Nephron progenitor cell (in vitro differentiated cells): ENCODE results near the gene FAM118A.

Experiments
- DNase-seq: peaks from one replicate; pipeline ENCODE4 v3.0.0; 2021
- H3K27ac Mint-ChIP-seq: 2 replicates; pipeline ENCODE4 v1.8.0; 2021; ENCODE audit warnings: mild to moderate bottlenecking, moderate library complexity, mixed read lengths
- H3K27me3 Mint-ChIP-seq: 2 replicates; pipeline ENCODE4 v1.8.0; 2021; ENCODE audit warnings: mild to moderate bottlenecking, low read depth, mixed read lengths; ENCODE audit not compliant: poor library complexity
- H3K36me3 Mint-ChIP-seq: 2 replicates; pipeline ENCODE4 v1.8.0; 2021; ENCODE audit warnings: low read depth, mixed read lengths
- H3K4me1 Mint-ChIP-seq: 2 replicates; pipeline ENCODE4 v1.8.0; 2021; ENCODE audit warnings: mixed read lengths
- H3K4me3 Mint-ChIP-seq: 2 replicates; pipeline ENCODE4 v1.8.0; 2021; ENCODE audit warnings: mild to moderate bottlenecking, moderate library complexity, mixed read lengths
- H3K9me3 Mint-ChIP-seq: 2 replicates; pipeline ENCODE4 v1.8.0; 2021; ENCODE audit warnings: mild to moderate bottlenecking, moderate library complexity, mixed read lengths
- TF ChIP-seq, protein P1 (sequence below): fragments of 200-600 bp; sonication (generic); IDR thresholded peaks from 2 replicates; pipeline ENCODE4 v1.5.0; 2021; ENCODE audit warnings: antibody characterized with exemption

Gene FAM118A

GRCh38 chr22:45305456-45306075, 4.2 kb upstream of the FAM118A start:
- TF ChIP-seq, protein P1, sequence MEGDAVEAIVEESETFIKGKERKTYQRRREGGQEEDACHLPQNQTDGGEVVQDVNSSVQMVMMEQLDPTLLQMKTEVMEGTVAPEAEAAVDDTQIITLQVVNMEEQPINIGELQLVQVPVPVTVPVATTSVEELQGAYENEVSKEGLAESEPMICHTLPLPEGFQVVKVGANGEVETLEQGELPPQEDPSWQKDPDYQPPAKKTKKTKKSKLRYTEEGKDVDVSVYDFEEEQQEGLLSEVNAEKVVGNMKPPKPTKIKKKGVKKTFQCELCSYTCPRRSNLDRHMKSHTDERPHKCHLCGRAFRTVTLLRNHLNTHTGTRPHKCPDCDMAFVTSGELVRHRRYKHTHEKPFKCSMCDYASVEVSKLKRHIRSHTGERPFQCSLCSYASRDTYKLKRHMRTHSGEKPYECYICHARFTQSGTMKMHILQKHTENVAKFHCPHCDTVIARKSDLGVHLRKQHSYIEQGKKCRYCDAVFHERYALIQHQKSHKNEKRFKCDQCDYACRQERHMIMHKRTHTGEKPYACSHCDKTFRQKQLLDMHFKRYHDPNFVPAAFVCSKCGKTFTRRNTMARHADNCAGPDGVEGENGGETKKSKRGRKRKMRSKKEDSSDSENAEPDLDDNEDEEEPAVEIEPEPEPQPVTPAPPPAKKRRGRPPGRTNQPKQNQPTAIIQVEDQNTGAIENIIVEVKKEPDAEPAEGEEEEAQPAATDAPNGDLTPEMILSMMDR: no peak
- peaks cover 13% of the 10 kb centered on the region for H3K4me1 Mint-ChIP-seq
- no peaks in the 10 kb centered on the region for H3K9me3 Mint-ChIP-seq
- peaks cover 12% of the 10 kb centered on the region for H3K27me3 Mint-ChIP-seq
- H3K4me3 Mint-ChIP-seq: no peak overlapping the region
- DNase-seq: no peak
- H3K27ac Mint-ChIP-seq: no peak overlapping the region
- no peaks in the 10 kb centered on the region for H3K36me3 Mint-ChIP-seq

DNA sequence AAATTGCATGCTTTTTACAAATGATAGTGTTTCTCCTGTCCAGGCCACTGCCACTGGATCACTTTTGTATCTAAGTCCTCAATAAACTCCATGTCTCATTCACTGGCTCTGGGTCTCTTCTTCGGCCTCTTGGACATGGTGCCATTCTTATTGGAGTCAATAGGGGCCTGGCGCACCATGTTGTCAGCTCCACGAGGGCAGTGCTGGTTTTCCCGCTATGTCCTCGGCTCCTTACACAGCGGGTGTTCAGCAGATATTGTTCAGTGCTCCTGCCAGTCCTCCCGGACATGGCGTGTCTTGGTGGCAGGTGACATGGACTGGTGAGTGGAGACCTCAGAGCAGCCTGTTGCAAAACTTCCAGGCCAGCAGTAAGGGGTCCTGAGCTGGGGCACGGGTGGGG, 3.6 kb upstream of the FAM118A start:
- no peaks in the 10 kb centered on the region for H3K9me3 Mint-ChIP-seq

GRCh38 chr22:45308391-45308956, 1.3 kb upstream of the FAM118A start:
- Mint-ChIP-seq H3K27me3 (peaks cover 19% of the 10 kb centered on the region), H3K9me3 (no peaks in the 10 kb centered on the region), H3K27ac (peak overlapping the region; percentile 85), H3K4me1 (peaks cover 33% of the 10 kb centered on the region), H3K4me3 (peak overlapping the region; percentile 77), H3K36me3 (peaks cover 9% of the 10 kb centered on the region)
- DNase-seq: no peak
- TF ChIP-seq, protein P1: no peak

More for the DNA sequence above, 3.6 kb upstream of the FAM118A start:
- Mint-ChIP-seq H3K36me3 (no peaks in the 10 kb centered on the region), H3K4me1 (peaks cover 19% of the 10 kb centered on the region), H3K4me3 (no peak overlapping the region), H3K27ac (no peak overlapping the region), H3K27me3 (peaks cover 12% of the 10 kb centered on the region)
- DNase-seq: no peak
- TF ChIP-seq, protein P1: no peak

DNA sequence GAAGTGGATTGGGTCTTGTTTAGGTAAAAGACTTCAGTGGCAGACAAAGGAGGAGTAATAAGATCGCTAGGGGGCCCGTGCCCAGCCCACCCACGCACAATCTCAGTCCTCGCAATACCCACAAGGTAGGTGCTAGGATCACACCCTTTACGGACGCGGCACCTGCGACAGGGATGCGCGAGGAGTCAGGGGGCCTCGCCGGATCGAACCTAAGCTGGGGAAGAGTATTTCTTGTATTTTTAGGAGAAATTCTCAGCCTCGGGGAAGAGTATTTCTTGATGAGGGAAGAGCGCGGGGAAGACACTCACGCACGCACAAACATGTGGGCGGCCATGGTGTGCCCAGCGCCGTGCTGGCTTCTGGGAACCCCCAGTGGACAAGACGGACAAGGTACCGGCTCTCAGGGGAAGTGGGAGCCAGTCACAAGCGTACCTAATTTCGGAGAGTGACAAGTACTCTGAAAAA, 745 bp upstream of the FAM118A start:
- DNase-seq: peak; percentile 33
- Mint-ChIP-seq H3K27ac (peak overlapping the region; percentile 85), H3K27me3 (peaks cover 19% of the 10 kb centered on the region), H3K9me3 (no peaks in the 10 kb centered on the region), H3K36me3 (peaks cover 9% of the 10 kb centered on the region), H3K4me3 (peak overlapping the region; percentile 77), H3K4me1 (peaks cover 33% of the 10 kb centered on the region)
- TF ChIP-seq, protein P1: no peak

DNA sequence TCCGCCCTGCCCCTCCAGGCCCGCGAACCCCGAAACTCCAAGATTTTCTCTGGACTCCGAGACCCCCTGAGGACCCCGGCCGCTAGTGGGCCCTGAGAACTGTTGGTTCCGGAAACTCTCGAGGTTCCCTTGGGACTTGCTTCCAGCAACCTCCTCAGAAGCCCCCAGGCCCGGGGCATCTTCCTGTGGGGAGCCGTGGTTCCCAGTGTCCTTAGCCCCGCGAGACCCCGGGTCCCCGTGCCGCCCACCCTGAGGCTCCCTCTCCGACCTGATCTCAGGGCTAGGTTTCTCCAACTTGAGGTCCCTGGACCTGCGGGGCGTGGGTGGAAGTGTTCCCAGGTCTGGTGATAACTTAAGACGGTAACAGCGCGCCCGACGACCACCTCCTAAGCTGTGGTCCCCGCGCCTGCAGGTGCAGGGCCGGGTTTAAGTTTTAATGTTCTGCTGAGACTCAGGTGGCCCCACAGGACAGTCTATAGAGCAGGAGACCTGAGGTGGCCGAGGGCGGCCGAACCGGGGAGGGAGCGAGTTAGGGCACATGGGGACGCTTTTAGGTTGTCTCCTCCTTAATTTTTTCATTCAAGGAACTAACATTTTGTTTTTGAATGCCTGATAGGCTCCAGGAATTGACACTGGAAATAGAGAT, 720 bp downstream of the FAM118A start:
- peaks cover 33% of the 10 kb centered on the region for H3K4me1 Mint-ChIP-seq

More for the DNA sequence above, 720 bp downstream of the FAM118A start:
- peaks cover 9% of the 10 kb centered on the region for H3K36me3 Mint-ChIP-seq
- H3K27me3 Mint-ChIP-seq: peaks cover 17% of the 10 kb centered on the region
- H3K27ac Mint-ChIP-seq: no peak overlapping the region
- no peaks in the 10 kb centered on the region for H3K9me3 Mint-ChIP-seq
- TF ChIP-seq, protein P1: no peak
- peak; percentile 30 for DNase-seq
- H3K4me3 Mint-ChIP-seq: peak overlapping the region; percentile 85
